HepG2 (cell line): ENCODE results near the gene KAT7.

Experiments
- GABPA ChIP-seq, 2 experiments: IDR thresholded peaks; 2 replicates each; pipeline ENCODE4 v1.6.1; 2011 to 2016; ENCODE audit warnings: low read depth in 2 of 2, low read length in 1 of 2, missing biosample characterization in 1 of 2, missing genetic modification characterization in 1 of 2
- GABPB1 ChIP-seq: IDR thresholded peaks from 2 replicates; pipeline ENCODE4 v1.6.1; 2016; ENCODE audit warnings: mild to moderate bottlenecking, missing genetic modification reagents, moderate library complexity, missing compliant biosample characterization
- KAT8 ChIP-seq: IDR thresholded peaks from 2 replicates; pipeline ENCODE4 v1.6.1; 2016; ENCODE audit warnings: missing genetic modification reagents, missing compliant biosample characterization
- PAWR ChIP-seq: sonication (generic); formaldehyde crosslinking; IDR thresholded peaks from 2 replicates; pipeline ENCODE4 v1.4.0; 2020; ENCODE audit warnings: missing genetic modification reagents, mild to moderate bottlenecking, borderline replicate concordance
- RFX3 ChIP-seq: IDR thresholded peaks from 2 replicates; pipeline ENCODE4 v1.6.1; 2016; ENCODE audit warnings: missing biosample characterization, missing genetic modification reagents
- ZBTB26 ChIP-seq: IDR thresholded peaks from 2 replicates; pipeline ENCODE4 v1.6.1; 2016; ENCODE audit warnings: missing compliant biosample characterization, missing genetic modification reagents, borderline replicate concordance
- ZNF607 ChIP-seq: sonication (generic); formaldehyde crosslinking; IDR thresholded peaks from 2 replicates; pipeline ENCODE4 v1.5.1; 2020; ENCODE audit warnings: missing genetic modification reagents, mild to moderate bottlenecking, borderline replicate concordance
- ZNF616 ChIP-seq: sonication (generic); formaldehyde crosslinking; IDR thresholded peaks from 2 replicates; pipeline ENCODE4 v1.5.0; 2020; ENCODE audit warnings: low read depth, mild to moderate bottlenecking, missing genetic modification reagents
- ZNF691 ChIP-seq: sonication (generic); formaldehyde crosslinking; IDR thresholded peaks from 2 replicates; pipeline ENCODE4 v1.4.0; 2020; ENCODE audit warnings: missing genetic modification reagents, low read depth, mild to moderate bottlenecking, borderline replicate concordance

GRCh38 chr17:49850772-49851386 is 62.4 kb downstream of the KAT7 start:
- no peak for TF ChIP-seq ZNF607 (CRISPR knock-in tag)
- TF ChIP-seq ZBTB26 (CRISPR knock-in tag): no peak
- no peak for TF ChIP-seq PAWR (CRISPR knock-in tag)
- no peak for TF ChIP-seq ZNF691 (CRISPR knock-in tag)
- no peak for TF ChIP-seq KAT8 (CRISPR knock-in tag)
- no peak for TF ChIP-seq RFX3
- no peak for TF ChIP-seq GABPA (IDR thresholded peaks at IDR 0.05; ENCODE audit: low read depth, low read length)
- TF ChIP-seq GABPA (CRISPR knock-in tag; IDR thresholded peaks at IDR 0.05; ENCODE audit: low read depth): no peak
- TF ChIP-seq ZNF616 (CRISPR knock-in tag): no peak
- no peak for TF ChIP-seq GABPB1 (CRISPR knock-in tag)
